HG03066 (cell line): Measurements from ENCODE around the gene FOXK1.
A peak's percentile ranks its signal among the peaks of the same experiment; 100 is the strongest.
"Not testable (repeated sequence)": the region's sequence is repeated elsewhere in the genome, so short reads cannot be mapped to it uniquely, and the experiment has no call there.

Experiments
- ATAC-seq: cut with Tn5 transposase; IDR thresholded peaks from one replicate; pipeline ENCODE4 v1.9.1; 2021; ENCODE audit warnings: low read depth; ENCODE audit not compliant: unreplicated experiment

Gene FOXK1

GRCh38 chr7:4681886-4682620 lies at the start of gene FOXK1:
Gene FOXK1 (plus strand): TSS chr7:4682295. CDS start chr7:4682309, 14 bp downstream.
- ATAC-seq: peak; percentile 46

GRCh38 chr7:4633012-4633411 lies 49.1 kb upstream of the FOXK1 start:
- ATAC-seq: no peak

- ATAC-seq: no peak
Measured at GRCh38 chr7:4634166-4634565, 47.9 kb upstream of the FOXK1 start.

- no peak for ATAC-seq
Measured at GRCh38 chr7:4638781-4639575, 43.1 kb upstream of the FOXK1 start.

DNA sequence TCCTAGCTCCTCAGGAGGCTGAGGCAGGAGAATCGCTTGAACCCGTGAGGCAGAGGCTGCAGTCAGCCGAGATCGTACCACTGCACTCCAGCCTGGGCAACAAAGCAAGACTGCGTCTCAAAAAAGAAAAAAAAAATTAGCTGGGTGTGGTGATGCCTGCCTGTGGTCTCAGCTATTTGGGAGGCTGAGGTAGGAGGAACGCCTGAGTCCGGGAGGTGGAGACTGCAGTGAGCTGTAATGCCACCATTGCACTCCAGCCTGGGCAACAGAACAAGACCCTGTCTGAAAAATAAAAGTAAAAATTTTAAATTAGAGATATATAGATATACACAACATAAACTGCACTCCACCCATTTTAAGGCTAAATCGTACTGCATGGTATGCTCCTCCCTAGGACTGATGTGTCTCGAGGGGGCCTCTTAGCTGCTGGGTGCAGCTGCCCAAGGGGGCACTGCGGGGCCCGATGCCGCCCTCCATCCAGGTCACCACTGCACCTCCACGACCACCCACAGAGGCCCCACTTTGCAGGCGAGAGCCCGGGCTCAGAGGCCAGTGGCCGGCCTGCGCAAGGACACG lies 40.9 kb upstream of the FOXK1 start:
- ATAC-seq: no peak

DNA sequence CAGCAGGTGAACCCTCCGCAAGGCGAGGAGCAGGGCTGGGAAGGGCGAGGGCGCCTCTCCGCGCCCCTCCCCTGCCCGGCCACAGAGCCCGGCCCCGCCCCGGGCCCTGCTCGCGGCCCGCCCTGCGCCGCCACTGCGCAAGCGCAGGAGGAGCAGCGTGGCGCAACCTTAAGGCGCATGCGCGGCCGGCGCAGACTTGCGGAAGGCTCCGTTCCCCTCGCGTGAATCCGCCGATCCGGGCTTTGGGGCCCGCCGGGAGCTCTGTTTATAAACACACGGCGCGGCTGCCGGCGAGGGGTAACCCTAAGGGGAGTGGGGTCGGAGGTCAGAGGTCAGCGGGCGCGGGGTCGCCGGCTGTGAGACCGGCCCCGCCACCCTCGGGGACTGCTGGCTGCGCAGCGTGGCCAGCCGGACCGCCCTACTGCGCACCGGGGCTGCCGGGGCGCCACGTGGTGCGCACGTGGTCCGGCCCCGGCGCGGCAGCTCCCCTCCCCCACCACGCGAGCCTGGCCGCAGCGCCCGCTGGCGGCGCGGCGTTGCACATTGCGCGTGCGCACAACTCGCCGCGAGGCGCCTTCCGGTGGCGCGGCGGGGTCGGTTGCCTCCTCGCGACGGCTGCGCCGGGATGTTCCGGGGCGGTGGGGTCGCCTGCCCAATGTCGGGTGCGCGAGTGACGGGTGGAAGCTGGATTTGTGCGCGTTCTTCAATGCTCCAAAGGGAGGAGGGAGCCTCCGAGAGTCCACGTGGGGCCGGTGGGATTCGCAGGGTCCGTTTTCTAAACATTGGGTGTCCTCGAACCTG lies 40.2 kb upstream of the FOXK1 start:
- ATAC-seq: peak; percentile 83

DNA sequence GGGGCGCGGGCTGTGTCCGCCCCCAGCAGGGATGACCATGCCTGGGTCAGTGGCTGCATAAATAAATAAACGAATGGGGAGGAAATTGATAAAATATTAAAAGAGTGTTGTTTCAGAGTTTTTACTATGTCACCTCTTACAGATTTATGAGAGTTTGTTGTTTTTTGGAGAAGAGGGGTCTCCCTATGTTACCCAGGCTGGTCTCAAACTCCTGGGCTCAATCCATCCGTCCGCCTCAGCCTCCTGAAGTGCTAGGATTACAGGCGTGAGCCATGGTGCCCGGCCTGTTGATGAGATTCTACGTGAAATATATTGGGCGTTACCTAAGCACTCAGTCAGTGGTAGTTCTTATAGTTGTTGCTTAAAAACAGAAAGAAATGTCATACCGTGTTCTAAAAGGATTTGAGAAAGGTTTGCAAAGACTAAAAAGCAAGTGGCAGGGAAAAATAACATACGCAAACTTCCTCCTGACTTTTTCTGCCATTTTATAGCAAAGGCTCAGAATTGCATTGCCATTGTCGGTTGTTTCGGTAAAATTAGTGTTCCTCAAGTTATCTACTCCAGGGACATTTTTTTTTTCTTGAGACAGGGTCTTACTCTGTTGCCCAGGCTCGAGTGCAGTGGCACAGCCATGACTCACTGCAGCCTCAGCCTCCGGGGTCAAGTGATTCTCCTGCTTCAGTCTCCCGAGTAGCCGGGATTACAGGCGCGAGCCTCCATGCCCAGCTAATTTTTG lies 39.5 kb upstream of the FOXK1 start:
- no peak for ATAC-seq

DNA sequence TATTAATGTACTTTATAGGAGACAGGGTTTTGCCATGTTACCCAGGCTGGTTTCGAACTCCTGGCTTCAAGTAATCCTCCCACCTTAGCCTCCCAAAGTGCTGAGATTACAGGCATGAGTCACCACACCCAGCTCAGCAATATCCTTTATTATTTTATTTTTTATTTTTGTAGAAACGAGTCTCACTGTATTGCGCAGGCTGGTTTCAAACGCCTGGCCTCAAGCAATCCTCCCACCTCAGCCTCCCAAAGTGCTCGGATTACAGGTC lies 39.0 kb upstream of the FOXK1 start:
- ATAC-seq: not testable (repeated sequence)

DNA sequence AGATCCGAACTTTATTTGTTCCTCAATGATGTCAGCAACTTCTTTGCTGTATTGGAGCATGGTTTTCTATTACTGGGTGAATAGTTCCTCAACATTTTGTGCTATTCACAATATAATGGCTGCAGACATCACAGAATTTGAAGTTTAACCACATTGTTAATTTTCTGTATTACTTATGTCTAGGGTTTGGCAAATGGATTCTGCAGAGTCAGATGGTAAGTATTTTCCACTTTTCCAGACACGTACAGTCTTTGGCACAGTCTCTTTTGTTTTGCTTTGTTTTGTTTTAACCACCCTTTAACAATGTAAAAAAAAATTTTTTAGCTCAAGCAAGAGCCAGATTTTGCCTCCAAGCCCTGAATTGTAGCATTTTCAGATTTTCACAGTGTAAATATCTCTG lies 36.8 kb upstream of the FOXK1 start:
- no peak for ATAC-seq

- no peak for ATAC-seq
Measured at GRCh38 chr7:4648111-4648510, 34.0 kb upstream of the FOXK1 start.

GRCh38 chr7:4650433-4651047 lies 31.6 kb upstream of the FOXK1 start:
- ATAC-seq: no peak

- no peak for ATAC-seq
Measured at GRCh38 chr7:4653771-4654170, 28.3 kb upstream of the FOXK1 start.

DNA sequence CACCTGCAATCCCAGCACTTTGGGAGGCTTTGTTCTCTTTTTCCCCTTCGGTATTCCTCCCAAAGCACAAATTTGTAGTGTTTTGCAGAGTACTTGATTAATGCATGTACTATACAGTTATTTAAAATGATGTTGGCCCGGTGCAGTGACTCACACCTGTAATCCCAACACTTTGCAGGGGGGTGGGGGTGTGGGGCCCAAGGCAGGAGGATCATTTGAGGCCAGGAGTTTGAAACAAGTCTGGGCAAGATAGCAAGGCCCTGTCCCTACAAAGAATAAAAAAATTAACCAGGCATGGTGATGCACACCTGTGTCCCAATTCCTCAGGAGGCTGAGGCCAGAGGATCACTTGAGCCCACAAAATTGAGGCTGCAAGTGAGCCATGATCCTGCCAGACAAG lies 26.8 kb upstream of the FOXK1 start:
- no peak for ATAC-seq

- no peak for ATAC-seq
Measured at GRCh38 chr7:4655896-4656295, 26.2 kb upstream of the FOXK1 start.

- no peak for ATAC-seq
Measured at GRCh38 chr7:4657640-4658417, 24.3 kb upstream of the FOXK1 start.

DNA sequence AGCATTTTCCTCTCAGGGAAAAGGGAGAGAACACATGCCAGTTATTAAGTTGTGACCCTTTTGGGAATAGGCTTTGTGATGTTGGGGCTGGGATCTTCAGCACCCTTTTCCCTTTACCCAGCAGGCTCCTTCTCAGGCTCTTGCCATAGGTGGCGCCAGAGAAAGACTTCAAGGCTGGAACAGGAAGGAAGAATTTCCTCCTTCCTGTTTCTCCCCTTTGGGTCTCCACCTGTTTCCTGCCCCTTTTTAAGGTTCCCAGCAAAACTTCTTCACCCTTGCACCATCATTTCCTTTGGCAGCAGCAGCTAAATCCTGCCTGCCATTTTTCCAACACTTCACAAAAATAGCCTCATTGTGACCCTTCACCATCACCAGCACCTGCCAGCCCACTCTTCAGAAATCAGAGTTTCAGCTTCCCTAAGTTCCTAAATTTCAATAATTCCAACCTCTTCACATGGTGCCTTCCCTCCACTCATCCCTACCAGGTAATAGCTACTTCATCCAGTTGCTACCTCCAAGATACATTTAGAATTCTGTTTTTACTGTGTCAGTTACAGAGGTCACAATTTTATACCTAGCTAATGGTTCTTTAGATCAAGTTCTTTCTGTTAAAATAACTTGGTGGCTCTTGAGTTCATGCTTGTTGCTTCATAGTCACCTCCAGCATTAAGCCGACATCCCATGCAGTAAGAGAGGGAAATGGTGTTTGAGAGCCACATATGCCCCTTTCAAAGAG lies 22.4 kb upstream of the FOXK1 start:
- no peak for ATAC-seq

GRCh38 chr7:4661871-4662270 lies 20.2 kb upstream of the FOXK1 start:
- no peak for ATAC-seq

- ATAC-seq: no peak
Measured at GRCh38 chr7:4663239-4664018, 18.7 kb upstream of the FOXK1 start.
